WTC11 (cell line): ENCODE measurements around the gene GNRHR. TPM values are rescaled to one million over a fixed set of nuclear protein-coding genes. Genes with fewer than 3 reads are reported as not detected.

Experiments
- ATAC-seq: fragments of 200-7000 bp; cut with Tn5 transposase; 2 replicates; pipeline ENCODE4 v1.10.0; 2021; ENCODE audit warnings: mild to moderate bottlenecking, moderate library complexity
- CTCF ChIA-PET: fragments of 300-600 bp; sonication (Branson Sonifier 250); formaldehyde crosslinking; loops from one replicate; lab custom pipeline; 2021; ENCODE audit warnings: antibody characterized with exemption; lab: Charles Lee
- POLR2A ChIA-PET: fragments of 350-600 bp; sonication (Branson Sonifier 250); formaldehyde crosslinking; loops from one replicate; lab custom pipeline; 2021; ENCODE audit warnings: antibody characterized with exemption; lab: Charles Lee
- DNase-seq: peaks from one replicate; pipeline ENCODE4 v3.0.0; 2021; ENCODE audit warnings: low spot score
- H3K27ac Mint-ChIP-seq: 2 replicates; pipeline ENCODE4 v1.8.0; 2021; ENCODE audit warnings: mixed read lengths
- H3K27me3 Mint-ChIP-seq: 2 replicates; pipeline ENCODE4 v1.8.0; 2021; ENCODE audit warnings: low read depth, mild to moderate bottlenecking, moderate library complexity, mixed read lengths
- H3K36me3 Mint-ChIP-seq: 2 replicates; pipeline ENCODE4 v1.8.0; 2021; ENCODE audit warnings: mixed read lengths
- H3K4me1 Mint-ChIP-seq: 2 replicates; pipeline ENCODE4 v1.8.0; 2022; ENCODE audit warnings: mixed read lengths
- H3K4me3 Mint-ChIP-seq: 2 replicates; pipeline ENCODE4 v1.8.0; 2021; ENCODE audit warnings: mild to moderate bottlenecking, moderate library complexity, mixed read lengths
- H3K9me3 Mint-ChIP-seq: 2 replicates; pipeline ENCODE4 v1.8.0; 2021; ENCODE audit warnings: mixed read lengths
- ATF1 ChIP-seq: sonication (generic); formaldehyde crosslinking; IDR thresholded peaks from 2 replicates; pipeline ENCODE4 v1.8.1; 2023; ENCODE audit warnings: mild to moderate bottlenecking, moderate library complexity, missing genetic modification reagents
- ETV6 ChIP-seq: sonication (generic); formaldehyde crosslinking; IDR thresholded peaks from 2 replicates; pipeline ENCODE4 v1.8.1; 2022; ENCODE audit warnings: mild to moderate bottlenecking, missing genetic modification reagents
- GRHL2 ChIP-seq: fragments of 250-450 bp; sonication (Bioruptor Pico); IDR thresholded peaks from 2 replicates; pipeline ENCODE4 v1.8.0; 2022; ENCODE audit warnings: mild to moderate bottlenecking, moderate library complexity; ENCODE audit not compliant: insufficient replicate concordance, severe bottlenecking
- NFYB ChIP-seq: sonication (generic); formaldehyde crosslinking; conservative IDR thresholded peaks from 2 replicates; pipeline ENCODE4 v1.8.0; 2022; ENCODE audit warnings: low read depth, missing genetic modification reagents
- SOX15 ChIP-seq: fragments of 250-450 bp; sonication (Bioruptor Pico); IDR thresholded peaks from 2 replicates; pipeline ENCODE4 v1.9.0; 2021; ENCODE audit warnings: mild to moderate bottlenecking
- SP1 ChIP-seq: sonication (generic); formaldehyde crosslinking; conservative IDR thresholded peaks from 2 replicates; pipeline ENCODE4 v1.8.1; 2022; ENCODE audit warnings: missing genetic modification reagents
- TCF7 ChIP-seq: sonication (generic); formaldehyde crosslinking; IDR thresholded peaks from 2 replicates; pipeline ENCODE4 v1.8.0; 2022; ENCODE audit warnings: mild to moderate bottlenecking, low read depth, missing genetic modification reagents, moderate library complexity
- ZNF416 ChIP-seq: fragments of 250-450 bp; sonication (Bioruptor Pico); IDR thresholded peaks from 2 replicates; pipeline ENCODE4 v1.9.0; 2021; ENCODE audit warnings: mild to moderate bottlenecking, inconsistent platforms
- total RNA-seq: library from RNA; stranded (reverse); gene quantifications from 3 replicates; pipeline ENCODE4 v1.2.3, GENCODE V29; 2021
- TF ChIP-seq, protein P1 (sequence below): sonication (generic); formaldehyde crosslinking; conservative IDR thresholded peaks from 2 replicates; pipeline ENCODE4 v1.8.1; 2022; ENCODE audit warnings: mild to moderate bottlenecking, missing genetic modification reagents
- TF ChIP-seq, protein P2 (sequence below): fragments of 250-450 bp; sonication (Bioruptor Pico); IDR thresholded peaks from 2 replicates; pipeline ENCODE4 v2.1.2; 2022; ENCODE audit warnings: mild to moderate bottlenecking, moderate library complexity
- TF ChIP-seq, protein P3 (sequence below): sonication (generic); formaldehyde crosslinking; IDR thresholded peaks from 2 replicates; pipeline ENCODE4 v1.8.1; 2023; ENCODE audit warnings: mild to moderate bottlenecking, missing genetic modification reagents, borderline replicate concordance
- TF ChIP-seq, protein P4 (sequence below): sonication (generic); formaldehyde crosslinking; IDR thresholded peaks from 2 replicates; pipeline ENCODE4 v1.8.1; 2022; ENCODE audit warnings: missing genetic modification reagents, borderline replicate concordance
- TF ChIP-seq, protein P5 (sequence below): sonication (generic); formaldehyde crosslinking; IDR thresholded peaks from 2 replicates; pipeline ENCODE4 v1.8.1; 2022; ENCODE audit warnings: mild to moderate bottlenecking, moderate library complexity, missing genetic modification reagents
- TF ChIP-seq, protein P6 (sequence below): sonication (generic); formaldehyde crosslinking; IDR thresholded peaks from 2 replicates; pipeline ENCODE4 v1.8.0; 2023; ENCODE audit warnings: missing genetic modification reagents
- TF ChIP-seq, protein P7 (sequence below): sonication (generic); formaldehyde crosslinking; IDR thresholded peaks from 2 replicates; pipeline ENCODE4 v1.8.0; 2023; ENCODE audit warnings: missing genetic modification reagents, mild to moderate bottlenecking, borderline replicate concordance
- TF ChIP-seq, protein P8 (sequence below): sonication (generic); formaldehyde crosslinking; IDR thresholded peaks from 2 replicates; pipeline ENCODE4 v1.8.0; 2022; ENCODE audit warnings: missing genetic modification reagents

GNRHR gene
- total RNA-seq, 1 experiment from 2014 or later, result not detected

DNA sequence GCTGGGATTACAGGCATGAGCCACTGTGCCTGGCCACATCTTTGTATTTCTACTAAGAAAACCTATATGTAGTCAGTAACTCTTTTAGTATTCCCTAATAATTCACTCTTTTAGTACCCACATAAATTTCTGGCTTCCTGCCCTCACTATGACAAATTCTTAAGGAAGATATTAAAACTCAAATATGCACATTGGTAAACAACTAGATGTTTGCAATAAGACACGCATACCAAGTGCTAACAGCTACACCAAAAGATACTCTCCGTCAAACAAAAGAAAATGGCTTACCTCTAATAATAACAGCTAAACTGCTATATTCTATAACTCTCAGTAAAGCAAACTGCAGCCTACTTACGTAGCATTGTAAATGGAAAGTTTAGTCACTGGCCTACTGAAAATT lies 59.5 kb downstream of the GNRHR start:
- Mint-ChIP-seq H3K27me3 (no peaks in the 10 kb centered on the region), H3K36me3 (peaks cover 15% of the 10 kb centered on the region)
- no peak for TF ChIP-seq NFYB (CRISPR knock-in tag)
- TF ChIP-seq, protein P1, sequence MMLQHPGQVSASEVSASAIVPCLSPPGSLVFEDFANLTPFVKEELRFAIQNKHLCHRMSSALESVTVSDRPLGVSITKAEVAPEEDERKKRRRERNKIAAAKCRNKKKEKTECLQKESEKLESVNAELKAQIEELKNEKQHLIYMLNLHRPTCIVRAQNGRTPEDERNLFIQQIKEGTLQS, result no peak
- TF ChIP-seq, protein P2, sequence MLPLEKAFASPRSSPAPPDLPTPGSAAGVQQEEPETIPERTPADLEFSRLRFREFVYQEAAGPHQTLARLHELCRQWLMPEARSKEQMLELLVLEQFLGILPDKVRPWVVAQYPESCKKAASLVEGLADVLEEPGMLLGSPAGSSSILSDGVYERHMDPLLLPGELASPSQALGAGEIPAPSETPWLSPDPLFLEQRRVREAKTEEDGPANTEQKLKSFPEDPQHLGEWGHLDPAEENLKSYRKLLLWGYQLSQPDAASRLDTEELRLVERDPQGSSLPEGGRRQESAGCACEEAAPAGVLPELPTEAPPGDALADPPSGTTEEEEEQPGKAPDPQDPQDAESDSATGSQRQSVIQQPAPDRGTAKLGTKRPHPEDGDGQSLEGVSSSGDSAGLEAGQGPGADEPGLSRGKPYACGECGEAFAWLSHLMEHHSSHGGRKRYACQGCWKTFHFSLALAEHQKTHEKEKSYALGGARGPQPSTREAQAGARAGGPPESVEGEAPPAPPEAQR (CRISPR knock-in tag), result no peak
- TF ChIP-seq, protein P3, sequence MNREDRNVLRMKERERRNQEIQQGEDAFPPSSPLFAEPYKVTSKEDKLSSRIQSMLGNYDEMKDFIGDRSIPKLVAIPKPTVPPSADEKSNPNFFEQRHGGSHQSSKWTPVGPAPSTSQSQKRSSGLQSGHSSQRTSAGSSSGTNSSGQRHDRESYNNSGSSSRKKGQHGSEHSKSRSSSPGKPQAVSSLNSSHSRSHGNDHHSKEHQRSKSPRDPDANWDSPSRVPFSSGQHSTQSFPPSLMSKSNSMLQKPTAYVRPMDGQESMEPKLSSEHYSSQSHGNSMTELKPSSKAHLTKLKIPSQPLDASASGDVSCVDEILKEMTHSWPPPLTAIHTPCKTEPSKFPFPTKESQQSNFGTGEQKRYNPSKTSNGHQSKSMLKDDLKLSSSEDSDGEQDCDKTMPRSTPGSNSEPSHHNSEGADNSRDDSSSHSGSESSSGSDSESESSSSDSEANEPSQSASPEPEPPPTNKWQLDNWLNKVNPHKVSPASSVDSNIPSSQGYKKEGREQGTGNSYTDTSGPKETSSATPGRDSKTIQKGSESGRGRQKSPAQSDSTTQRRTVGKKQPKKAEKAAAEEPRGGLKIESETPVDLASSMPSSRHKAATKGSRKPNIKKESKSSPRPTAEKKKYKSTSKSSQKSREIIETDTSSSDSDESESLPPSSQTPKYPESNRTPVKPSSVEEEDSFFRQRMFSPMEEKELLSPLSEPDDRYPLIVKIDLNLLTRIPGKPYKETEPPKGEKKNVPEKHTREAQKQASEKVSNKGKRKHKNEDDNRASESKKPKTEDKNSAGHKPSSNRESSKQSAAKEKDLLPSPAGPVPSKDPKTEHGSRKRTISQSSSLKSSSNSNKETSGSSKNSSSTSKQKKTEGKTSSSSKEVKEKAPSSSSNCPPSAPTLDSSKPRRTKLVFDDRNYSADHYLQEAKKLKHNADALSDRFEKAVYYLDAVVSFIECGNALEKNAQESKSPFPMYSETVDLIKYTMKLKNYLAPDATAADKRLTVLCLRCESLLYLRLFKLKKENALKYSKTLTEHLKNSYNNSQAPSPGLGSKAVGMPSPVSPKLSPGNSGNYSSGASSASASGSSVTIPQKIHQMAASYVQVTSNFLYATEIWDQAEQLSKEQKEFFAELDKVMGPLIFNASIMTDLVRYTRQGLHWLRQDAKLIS, result no peak
- TF ChIP-seq ETV6 (CRISPR knock-in tag), result no peak
- no peak for TF ChIP-seq ZNF416
- no peak for TF ChIP-seq SOX15 (CRISPR knock-in tag)
- no peak for TF ChIP-seq SP1 (CRISPR knock-in tag)
- TF ChIP-seq, protein P4, sequence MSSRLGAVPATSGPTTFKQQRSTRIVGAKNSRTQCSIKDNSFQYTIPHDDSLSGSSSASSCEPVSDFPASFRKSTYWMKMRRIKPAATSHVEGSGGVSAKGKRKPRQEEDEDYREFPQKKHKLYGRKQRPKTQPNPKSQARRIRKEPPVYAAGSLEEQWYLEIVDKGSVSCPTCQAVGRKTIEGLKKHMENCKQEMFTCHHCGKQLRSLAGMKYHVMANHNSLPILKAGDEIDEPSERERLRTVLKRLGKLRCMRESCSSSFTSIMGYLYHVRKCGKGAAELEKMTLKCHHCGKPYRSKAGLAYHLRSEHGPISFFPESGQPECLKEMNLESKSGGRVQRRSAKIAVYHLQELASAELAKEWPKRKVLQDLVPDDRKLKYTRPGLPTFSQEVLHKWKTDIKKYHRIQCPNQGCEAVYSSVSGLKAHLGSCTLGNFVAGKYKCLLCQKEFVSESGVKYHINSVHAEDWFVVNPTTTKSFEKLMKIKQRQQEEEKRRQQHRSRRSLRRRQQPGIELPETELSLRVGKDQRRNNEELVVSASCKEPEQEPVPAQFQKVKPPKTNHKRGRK, result no peak
- TF ChIP-seq, protein P5, sequence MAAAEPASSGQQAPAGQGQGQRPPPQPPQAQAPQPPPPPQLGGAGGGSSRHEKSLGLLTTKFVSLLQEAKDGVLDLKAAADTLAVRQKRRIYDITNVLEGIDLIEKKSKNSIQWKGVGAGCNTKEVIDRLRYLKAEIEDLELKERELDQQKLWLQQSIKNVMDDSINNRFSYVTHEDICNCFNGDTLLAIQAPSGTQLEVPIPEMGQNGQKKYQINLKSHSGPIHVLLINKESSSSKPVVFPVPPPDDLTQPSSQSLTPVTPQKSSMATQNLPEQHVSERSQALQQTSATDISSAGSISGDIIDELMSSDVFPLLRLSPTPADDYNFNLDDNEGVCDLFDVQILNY (CRISPR knock-in tag), result no peak
- TF ChIP-seq TCF7 (CRISPR knock-in tag), result no peak
- TF ChIP-seq, protein P6, sequence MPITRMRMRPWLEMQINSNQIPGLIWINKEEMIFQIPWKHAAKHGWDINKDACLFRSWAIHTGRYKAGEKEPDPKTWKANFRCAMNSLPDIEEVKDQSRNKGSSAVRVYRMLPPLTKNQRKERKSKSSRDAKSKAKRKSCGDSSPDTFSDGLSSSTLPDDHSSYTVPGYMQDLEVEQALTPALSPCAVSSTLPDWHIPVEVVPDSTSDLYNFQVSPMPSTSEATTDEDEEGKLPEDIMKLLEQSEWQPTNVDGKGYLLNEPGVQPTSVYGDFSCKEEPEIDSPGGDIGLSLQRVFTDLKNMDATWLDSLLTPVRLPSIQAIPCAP (CRISPR knock-in tag), result no peak
- TF ChIP-seq ATF1 (CRISPR knock-in tag), result no peak
- TF ChIP-seq GRHL2 (CRISPR knock-in tag), result no peak
- TF ChIP-seq, protein P7, sequence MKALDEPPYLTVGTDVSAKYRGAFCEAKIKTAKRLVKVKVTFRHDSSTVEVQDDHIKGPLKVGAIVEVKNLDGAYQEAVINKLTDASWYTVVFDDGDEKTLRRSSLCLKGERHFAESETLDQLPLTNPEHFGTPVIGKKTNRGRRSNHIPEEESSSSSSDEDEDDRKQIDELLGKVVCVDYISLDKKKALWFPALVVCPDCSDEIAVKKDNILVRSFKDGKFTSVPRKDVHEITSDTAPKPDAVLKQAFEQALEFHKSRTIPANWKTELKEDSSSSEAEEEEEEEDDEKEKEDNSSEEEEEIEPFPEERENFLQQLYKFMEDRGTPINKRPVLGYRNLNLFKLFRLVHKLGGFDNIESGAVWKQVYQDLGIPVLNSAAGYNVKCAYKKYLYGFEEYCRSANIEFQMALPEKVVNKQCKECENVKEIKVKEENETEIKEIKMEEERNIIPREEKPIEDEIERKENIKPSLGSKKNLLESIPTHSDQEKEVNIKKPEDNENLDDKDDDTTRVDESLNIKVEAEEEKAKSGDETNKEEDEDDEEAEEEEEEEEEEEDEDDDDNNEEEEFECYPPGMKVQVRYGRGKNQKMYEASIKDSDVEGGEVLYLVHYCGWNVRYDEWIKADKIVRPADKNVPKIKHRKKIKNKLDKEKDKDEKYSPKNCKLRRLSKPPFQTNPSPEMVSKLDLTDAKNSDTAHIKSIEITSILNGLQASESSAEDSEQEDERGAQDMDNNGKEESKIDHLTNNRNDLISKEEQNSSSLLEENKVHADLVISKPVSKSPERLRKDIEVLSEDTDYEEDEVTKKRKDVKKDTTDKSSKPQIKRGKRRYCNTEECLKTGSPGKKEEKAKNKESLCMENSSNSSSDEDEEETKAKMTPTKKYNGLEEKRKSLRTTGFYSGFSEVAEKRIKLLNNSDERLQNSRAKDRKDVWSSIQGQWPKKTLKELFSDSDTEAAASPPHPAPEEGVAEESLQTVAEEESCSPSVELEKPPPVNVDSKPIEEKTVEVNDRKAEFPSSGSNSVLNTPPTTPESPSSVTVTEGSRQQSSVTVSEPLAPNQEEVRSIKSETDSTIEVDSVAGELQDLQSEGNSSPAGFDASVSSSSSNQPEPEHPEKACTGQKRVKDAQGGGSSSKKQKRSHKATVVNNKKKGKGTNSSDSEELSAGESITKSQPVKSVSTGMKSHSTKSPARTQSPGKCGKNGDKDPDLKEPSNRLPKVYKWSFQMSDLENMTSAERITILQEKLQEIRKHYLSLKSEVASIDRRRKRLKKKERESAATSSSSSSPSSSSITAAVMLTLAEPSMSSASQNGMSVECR (CRISPR knock-in tag), result no peak
- TF ChIP-seq, protein P8, sequence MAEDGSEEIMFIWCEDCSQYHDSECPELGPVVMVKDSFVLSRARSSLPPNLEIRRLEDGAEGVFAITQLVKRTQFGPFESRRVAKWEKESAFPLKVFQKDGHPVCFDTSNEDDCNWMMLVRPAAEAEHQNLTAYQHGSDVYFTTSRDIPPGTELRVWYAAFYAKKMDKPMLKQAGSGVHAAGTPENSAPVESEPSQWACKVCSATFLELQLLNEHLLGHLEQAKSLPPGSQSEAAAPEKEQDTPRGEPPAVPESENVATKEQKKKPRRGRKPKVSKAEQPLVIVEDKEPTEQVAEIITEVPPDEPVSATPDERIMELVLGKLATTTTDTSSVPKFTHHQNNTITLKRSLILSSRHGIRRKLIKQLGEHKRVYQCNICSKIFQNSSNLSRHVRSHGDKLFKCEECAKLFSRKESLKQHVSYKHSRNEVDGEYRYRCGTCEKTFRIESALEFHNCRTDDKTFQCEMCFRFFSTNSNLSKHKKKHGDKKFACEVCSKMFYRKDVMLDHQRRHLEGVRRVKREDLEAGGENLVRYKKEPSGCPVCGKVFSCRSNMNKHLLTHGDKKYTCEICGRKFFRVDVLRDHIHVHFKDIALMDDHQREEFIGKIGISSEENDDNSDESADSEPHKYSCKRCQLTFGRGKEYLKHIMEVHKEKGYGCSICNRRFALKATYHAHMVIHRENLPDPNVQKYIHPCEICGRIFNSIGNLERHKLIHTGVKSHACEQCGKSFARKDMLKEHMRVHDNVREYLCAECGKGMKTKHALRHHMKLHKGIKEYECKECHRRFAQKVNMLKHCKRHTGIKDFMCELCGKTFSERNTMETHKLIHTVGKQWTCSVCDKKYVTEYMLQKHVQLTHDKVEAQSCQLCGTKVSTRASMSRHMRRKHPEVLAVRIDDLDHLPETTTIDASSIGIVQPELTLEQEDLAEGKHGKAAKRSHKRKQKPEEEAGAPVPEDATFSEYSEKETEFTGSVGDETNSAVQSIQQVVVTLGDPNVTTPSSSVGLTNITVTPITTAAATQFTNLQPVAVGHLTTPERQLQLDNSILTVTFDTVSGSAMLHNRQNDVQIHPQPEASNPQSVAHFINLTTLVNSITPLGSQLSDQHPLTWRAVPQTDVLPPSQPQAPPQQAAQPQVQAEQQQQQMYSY (CRISPR knock-in tag), result no peak
- TF ChIP-seq, all 79 proteins: peak for 0
- no peak overlapping the region for H3K27ac Mint-ChIP-seq
- peaks cover 9% of the 10 kb centered on the region; the same call in 1 of the 2 replicates for H3K4me1 Mint-ChIP-seq
- ATAC-seq (no peak), DNase-seq (no peak)
- ChIA-PET CTCF (no interaction called here), POLR2A (no interaction called here)
- H3K4me3 Mint-ChIP-seq, result no peak overlapping the region
- H3K9me3 Mint-ChIP-seq, result no peaks in the 10 kb centered on the region
